Right cardiac atrium (tissue), 5 donors: ENCODE results near the gene SLIT3. TPM values are rescaled to one million over a fixed set of nuclear protein-coding genes. Genes with fewer than 3 reads are reported as not detected.

Experiments
- ATAC-seq, 2 donors: fragments of 200-7000 bp; cut with Tn5 transposase; one replicate each; pipeline versions ENCODE4 v1.8.0 to v1.9.1; 2020; ENCODE audit warnings: moderate library complexity in 2 of 2, mild to moderate bottlenecking in 1 of 2
- DNase-seq, 3 donors: peaks; one replicate each; pipeline ENCODE4 v3.0.0-alpha.2; 2020
- H3K27ac ChIP-seq: one replicate; pipeline ENCODE4 v1.5.1; 2013; ENCODE audit warnings: mild to moderate bottlenecking, low read length, control low read depth, moderate library complexity
- H3K27me3 ChIP-seq: one replicate; pipeline ENCODE4 v1.6.1; 2013; ENCODE audit not compliant: control insufficient read depth, insufficient read depth
- H3K4me1 ChIP-seq: one replicate; pipeline ENCODE4 v1.6.1; 2013; ENCODE audit warnings: low read length; ENCODE audit not compliant: control insufficient read depth, insufficient read depth
- H3K4me3 ChIP-seq: one replicate; pipeline ENCODE4 v1.5.1; 2013; ENCODE audit warnings: low read length, control low read depth
- H3K9me3 ChIP-seq: one replicate; pipeline ENCODE4 v1.6.1; 2013; ENCODE audit warnings: low read length; ENCODE audit not compliant: control insufficient read depth
- WGBS: extraction: QIAGEN DNeasy Blood & Tissue Kit; methylation state at CpG from one replicate; pipeline ENCODE4 v1.1.7; 2013; 5-methylcytosine and 5-hydroxymethylcytosine counted together
- intact Hi-C, 4 donors: fragments of 100-400 bp; cut with DNase I; formaldehyde crosslinking; loops; one replicate each; pipeline versions ENCODE4 v1.11.0 to v1.14.0; 2022 to 2023
- polyA plus RNA-seq: library from polyadenylated mRNA; stranded (reverse); fragments of 200-250 nt; gene quantifications from one replicate; pipeline ENCODE4 v1.2.3, GENCODE V29; 2013
- total RNA-seq, 4 donors: library from RNA; stranded (reverse); fragmentation: NEBNext Ultra II Directional; extraction: Animal tissue kit (Norgen Biotek cat#: 25700); gene quantifications; one replicate each; pipeline ENCODE4 v1.2.1, GENCODE V29; 2021
- donor health status: healthy with polysubstance abuse.
- donor health status: DM: no; HTN: yes; CAD: no.
- donor health status: DM: no; HTN: no; CAD: no.
- donor health status: DM: no; HTN: yes; CAD: no; lungs with severe emphysema.
- donor health status: DM: yes; HTN: yes; CAD: no.

The SLIT3 gene
- total and polyA plus RNA-seq, 5 donors: 32.9 to 188 (median 109) TPM

- DNase-seq (no peak), ATAC-seq (no peak)
- Histone ChIP-seq H3K27me3 (no peaks in the 10 kb centered on the region), H3K9me3 (no peaks in the 10 kb centered on the region), H3K4me1 (no peaks in the 10 kb centered on the region), H3K4me3 (no peak overlapping the region), H3K27ac (no peak overlapping the region)
- intact Hi-C loops: no loop called here
- WGBS: 80% methylated on average over 12 of the region's 12 CpGs
These were observed 264.7 kb downstream of the SLIT3 start for GRCh38 chr5:169036079-169036805.

DNA sequence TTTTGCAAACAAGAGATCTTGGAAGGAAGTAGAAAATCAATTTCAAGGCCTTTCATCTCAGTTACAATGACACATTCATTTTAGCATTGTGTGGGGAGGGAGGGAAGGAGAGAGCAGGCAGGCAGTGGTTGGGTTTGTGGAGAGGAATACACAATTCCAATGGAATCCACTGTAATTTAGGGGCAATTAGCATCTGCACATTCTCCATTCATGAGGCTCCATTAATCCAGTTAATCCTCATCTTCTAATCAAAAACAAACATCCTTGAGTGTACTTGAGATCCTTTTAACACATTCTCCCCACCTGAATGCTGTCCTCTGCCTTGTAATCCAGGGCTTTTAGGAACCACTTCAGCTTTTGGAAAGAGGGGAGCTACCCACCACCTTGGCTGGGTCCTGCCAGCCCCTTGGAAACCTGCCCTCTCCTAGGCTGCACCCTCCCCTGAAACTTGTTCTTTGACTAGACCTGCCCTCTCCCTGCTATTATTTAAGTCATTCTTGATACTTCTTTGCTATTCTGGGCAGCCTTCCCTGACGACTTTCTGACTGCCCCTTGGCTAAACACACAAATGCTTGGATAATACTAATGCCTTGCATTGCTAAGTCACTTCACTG lies 271.2 kb downstream of the SLIT3 start:
- Histone ChIP-seq H3K9me3 (no peaks in the 10 kb centered on the region), H3K27ac (no peak overlapping the region), H3K27me3 (no peaks in the 10 kb centered on the region), H3K4me3 (no peak overlapping the region), H3K4me1 (no peaks in the 10 kb centered on the region)
- intact Hi-C loops: no loop called here
- DNase-seq (peak in 1 of 3 donors; percentile 60), ATAC-seq (peak; percentile 57 to 70)
- 16% methylated on average over 1 of the region's 1 CpG for WGBS

GRCh38 chr5:169029037-169029436 lies 271.9 kb downstream of the SLIT3 start:
- Histone ChIP-seq H3K27ac (no peak overlapping the region), H3K4me3 (no peak overlapping the region), H3K27me3 (no peaks in the 10 kb centered on the region), H3K4me1 (no peaks in the 10 kb centered on the region), H3K9me3 (no peaks in the 10 kb centered on the region)
- ATAC-seq: no peak
- 59% methylated on average over 3 of the region's 3 CpGs for WGBS
- peak in 1 of 3 donors; percentile 62 for DNase-seq
- intact Hi-C loops: no loop called here

DNA sequence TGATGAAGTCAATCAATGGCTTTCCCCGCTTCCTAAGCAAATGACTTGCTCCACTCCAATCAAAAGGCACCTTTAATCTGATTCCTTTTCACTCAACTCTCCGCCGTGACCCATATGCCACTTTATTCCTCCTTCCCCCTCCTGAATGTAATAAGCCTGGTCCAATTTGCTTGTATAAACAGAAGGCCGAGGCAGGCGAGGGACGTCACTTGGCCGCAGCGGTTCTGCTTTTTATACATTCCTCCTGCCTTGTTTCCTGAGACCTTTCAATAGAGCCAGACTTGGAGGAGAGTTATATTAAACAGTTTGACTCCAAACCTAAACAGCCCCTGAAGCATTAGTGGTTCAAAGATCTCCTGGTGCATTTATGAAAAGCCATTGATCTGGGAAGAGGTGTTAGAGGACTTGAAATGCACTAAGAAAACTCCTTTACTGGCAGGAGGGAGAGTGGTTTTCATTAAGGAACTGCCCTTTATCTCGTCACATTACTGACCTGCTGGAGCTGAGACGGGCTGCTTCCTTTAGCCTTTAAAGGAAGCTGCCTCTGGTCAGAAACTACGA lies 273.4 kb downstream of the SLIT3 start:
- Histone ChIP-seq H3K27me3 (no peaks in the 10 kb centered on the region), H3K27ac (no peak overlapping the region), H3K4me1 (no peaks in the 10 kb centered on the region), H3K9me3 (no peaks in the 10 kb centered on the region), H3K4me3 (no peak overlapping the region)
- DNase-seq (peak in 1 of 3 donors; percentile 55), ATAC-seq (peak in 1 of 2 donors; percentile 41)
- intact Hi-C loops: no loop called here
- WGBS: 41% methylated on average over 11 of the region's 11 CpGs

GRCh38 chr5:169025491-169025890 lies 275.4 kb downstream of the SLIT3 start:
- H3K4me1 ChIP-seq: no peaks in the 10 kb centered on the region
- ATAC-seq: no peak
- DNase-seq: no peak
- no peaks in the 10 kb centered on the region for H3K27me3 ChIP-seq
- H3K4me3 ChIP-seq: no peak overlapping the region
- WGBS: 79% methylated on average over 1 of the region's 1 CpG
- no peak overlapping the region for H3K27ac ChIP-seq
- H3K9me3 ChIP-seq: no peaks in the 10 kb centered on the region
- intact Hi-C loops: no loop called here

DNA sequence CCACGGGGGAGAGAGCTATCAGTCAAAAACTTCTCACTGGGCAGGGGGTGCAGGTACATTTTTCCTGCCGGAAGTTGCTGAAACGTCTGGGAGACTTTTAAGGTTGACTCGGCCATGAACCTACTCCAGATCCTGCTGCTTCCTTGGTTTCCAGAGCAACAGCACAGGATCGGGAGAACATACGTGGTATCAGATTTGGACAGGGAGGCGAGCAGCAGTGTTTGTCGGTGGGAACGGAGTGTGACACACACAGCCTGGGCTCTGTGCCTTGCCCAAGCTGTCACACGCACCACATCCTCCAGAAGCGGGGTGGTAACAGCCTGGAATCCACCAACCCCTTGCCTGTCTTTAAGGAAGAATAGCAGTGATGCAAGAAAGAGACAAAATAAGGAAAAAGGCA lies 276.5 kb downstream of the SLIT3 start:
- Histone ChIP-seq H3K27me3 (no peaks in the 10 kb centered on the region), H3K4me1 (no peaks in the 10 kb centered on the region), H3K4me3 (no peak overlapping the region), H3K9me3 (no peaks in the 10 kb centered on the region), H3K27ac (no peak overlapping the region)
- intact Hi-C loops: no loop called here
- 36% methylated on average over 11 of the region's 11 CpGs for WGBS
- peak; percentile 92 for ATAC-seq
- peak; percentile 64 to 84 (median 76) for DNase-seq

DNA sequence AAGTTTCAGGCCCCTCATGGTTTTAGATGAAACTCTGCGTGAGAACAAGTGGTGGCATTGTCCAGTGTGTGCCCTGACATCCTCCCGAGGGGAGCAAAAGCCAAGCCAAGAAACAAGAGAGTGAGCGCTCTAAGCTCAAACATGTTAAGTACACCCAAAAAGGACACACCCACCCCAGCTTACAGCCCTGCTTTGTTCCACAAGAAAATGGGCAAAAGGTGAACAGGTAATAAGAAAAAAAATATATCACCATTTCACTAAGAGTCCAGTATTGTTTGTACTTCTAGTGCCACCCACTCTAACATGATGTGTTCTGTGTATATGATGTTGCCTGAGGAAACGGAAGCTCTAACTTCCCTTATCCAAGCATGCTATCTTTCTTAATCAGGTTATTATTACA lies 278.2 kb downstream of the SLIT3 start:
- Histone ChIP-seq H3K4me1 (no peaks in the 10 kb centered on the region), H3K9me3 (no peaks in the 10 kb centered on the region), H3K4me3 (no peak overlapping the region), H3K27ac (no peak overlapping the region), H3K27me3 (no peaks in the 10 kb centered on the region)
- 81% methylated on average over 4 of the region's 4 CpGs for WGBS
- no peak for ATAC-seq
- DNase-seq: no peak
- intact Hi-C loops: no loop called here

DNA sequence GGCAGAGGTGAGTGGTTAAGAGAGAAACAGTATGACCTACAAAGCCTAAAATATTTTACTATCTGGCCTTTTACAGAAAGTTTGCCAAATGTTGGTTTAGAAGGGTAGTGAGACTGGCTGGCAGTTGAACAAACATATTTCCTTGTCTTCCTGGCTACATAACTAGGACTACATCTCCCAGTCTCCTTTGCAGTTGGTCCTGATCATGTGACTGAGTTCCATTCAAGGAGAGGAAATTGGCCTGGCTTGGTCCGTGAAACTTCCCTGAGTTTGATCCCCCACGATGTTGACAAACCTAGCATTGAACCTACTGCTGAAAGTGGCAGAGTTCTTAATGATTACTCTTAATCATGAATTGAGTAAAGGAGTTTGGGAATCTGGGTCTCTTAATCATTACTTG lies 280.8 kb downstream of the SLIT3 start:
- intact Hi-C loops: no loop called here
- Histone ChIP-seq H3K9me3 (no peaks in the 10 kb centered on the region), H3K4me1 (no peaks in the 10 kb centered on the region), H3K4me3 (no peak overlapping the region), H3K27ac (no peak overlapping the region), H3K27me3 (no peaks in the 10 kb centered on the region)
- DNase-seq (no peak), ATAC-seq (peak in 1 of 2 donors; percentile 36)
- WGBS: 29% methylated on average over 2 of the region's 2 CpGs

DNA sequence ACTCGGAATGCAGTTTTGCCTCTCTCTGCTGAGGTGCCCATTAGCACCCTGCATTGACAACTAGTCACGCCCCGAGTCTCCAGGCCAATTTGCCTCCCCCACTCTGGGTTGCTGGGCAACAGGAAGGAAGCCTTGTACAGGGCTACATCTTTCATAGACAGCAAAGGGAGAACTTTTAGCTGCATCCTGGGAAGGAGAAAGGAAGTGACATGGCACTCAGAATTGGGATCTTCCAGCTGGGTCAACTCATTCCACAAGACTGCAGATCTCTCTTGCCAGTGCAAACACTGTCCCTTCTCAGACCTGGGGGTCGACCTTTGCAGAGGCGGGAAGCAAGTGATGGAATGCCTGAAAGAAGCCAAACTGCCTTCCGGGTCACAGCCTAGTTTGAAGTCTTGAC lies 282.0 kb downstream of the SLIT3 start:
- ATAC-seq: peak in 1 of 2 donors; percentile 30
- 59% methylated on average over 6 of the region's 6 CpGs for WGBS

GRCh38 chr5:169015991-169016390 lies 284.9 kb downstream of the SLIT3 start:
- no peak for DNase-seq
- H3K4me1 ChIP-seq: no peaks in the 10 kb centered on the region
- H3K9me3 ChIP-seq: no peaks in the 10 kb centered on the region
- ATAC-seq: no peak
- intact Hi-C loops: no loop called here
- no peaks in the 10 kb centered on the region for H3K27me3 ChIP-seq
- no peak overlapping the region for H3K27ac ChIP-seq
- no peak overlapping the region for H3K4me3 ChIP-seq
- 53% methylated on average over 5 of the region's 5 CpGs for WGBS

More for the DNA sequence above, 282.0 kb downstream of the SLIT3 start:
- intact Hi-C loops: no loop called here
- no peak overlapping the region for H3K27ac ChIP-seq
- H3K27me3 ChIP-seq: no peaks in the 10 kb centered on the region
- H3K4me3 ChIP-seq: no peak overlapping the region
- DNase-seq: no peak
- H3K4me1 ChIP-seq: no peaks in the 10 kb centered on the region
- no peaks in the 10 kb centered on the region for H3K9me3 ChIP-seq

- 85% methylated on average over 1 of the region's 1 CpG for WGBS
- H3K27ac ChIP-seq: no peak overlapping the region
- ATAC-seq: no peak
- H3K4me1 ChIP-seq: no peaks in the 10 kb centered on the region
- H3K9me3 ChIP-seq: no peaks in the 10 kb centered on the region
- no peak for DNase-seq
- intact Hi-C loops: no loop called here
- no peak overlapping the region for H3K4me3 ChIP-seq
- no peaks in the 10 kb centered on the region for H3K27me3 ChIP-seq
These were observed 287.1 kb downstream of the SLIT3 start for GRCh38 chr5:169013846-169014245.
